Mammary epithelial cell (primary cell): ENCODE results near the gene ABR.

Source experiments
- CTCF ChIP-seq, 2 donors: IDR thresholded peaks in 1 of 2; conservative IDR thresholded peaks in 1 of 2; 2 replicates each; pipeline ENCODE4 v1.5.1; 2011 to 2012; ENCODE audit warnings: inconsistent platforms in 2 of 2, low read length in 2 of 2, mild to moderate bottlenecking in 2 of 2, control low read depth in 1 of 2, low read depth in 1 of 2; ENCODE audit not compliant: insufficient read depth in 1 of 2; ENCODE audit errors: extremely low read depth in 1 of 2
- EZH2 ChIP-seq: IDR thresholded peaks from 2 replicates; pipeline ENCODE4 v1.6.1; 2012; ENCODE audit warnings: low read length, inconsistent platforms, borderline replicate concordance

- TF ChIP-seq CTCF (conservative IDR thresholded peaks at IDR 0.05 in 1 of 2, IDR thresholded peaks at IDR 0.05 in 1 of 2; ENCODE audit: extremely low read depth in 1 of 2, insufficient read depth in 1 of 2, low read depth in 1 of 2, low read length in 2 of 2), result no peak
- no peak for TF ChIP-seq EZH2
Measured at GRCh38 chr17:1119924-1120323, 59.9 kb downstream of the ABR start.
